GM21528 (cell line): ENCODE measurements around the gene PCNX2.

Source experiments
- ATAC-seq: cut with Tn5 transposase; IDR thresholded peaks from one replicate; pipeline ENCODE4 v1.9.1; 2021; ENCODE audit warnings: mild to moderate bottlenecking, moderate library complexity; ENCODE audit not compliant: unreplicated experiment, low FRiP score

Gene PCNX2

DNA sequence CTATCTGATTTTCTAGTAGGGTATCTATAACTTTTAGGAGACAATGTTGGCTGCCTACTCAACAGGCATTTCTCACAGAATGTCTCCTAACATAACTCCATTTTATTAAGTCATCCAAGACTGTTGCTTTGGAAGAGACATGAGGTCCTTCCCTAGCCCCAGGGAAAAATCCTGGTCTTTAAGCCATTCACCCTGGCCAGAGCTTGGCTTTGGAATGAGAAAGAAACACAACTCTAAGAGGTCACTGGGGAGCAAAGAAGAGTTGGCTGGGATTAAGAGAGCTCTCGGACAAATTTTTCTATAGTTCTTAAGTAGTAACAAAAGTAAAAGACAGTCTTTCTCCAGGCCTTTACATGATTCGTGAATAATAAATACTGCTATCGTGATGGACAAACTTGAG is 57.9 kb downstream of the PCNX2 start:
- ATAC-seq, result no peak

DNA sequence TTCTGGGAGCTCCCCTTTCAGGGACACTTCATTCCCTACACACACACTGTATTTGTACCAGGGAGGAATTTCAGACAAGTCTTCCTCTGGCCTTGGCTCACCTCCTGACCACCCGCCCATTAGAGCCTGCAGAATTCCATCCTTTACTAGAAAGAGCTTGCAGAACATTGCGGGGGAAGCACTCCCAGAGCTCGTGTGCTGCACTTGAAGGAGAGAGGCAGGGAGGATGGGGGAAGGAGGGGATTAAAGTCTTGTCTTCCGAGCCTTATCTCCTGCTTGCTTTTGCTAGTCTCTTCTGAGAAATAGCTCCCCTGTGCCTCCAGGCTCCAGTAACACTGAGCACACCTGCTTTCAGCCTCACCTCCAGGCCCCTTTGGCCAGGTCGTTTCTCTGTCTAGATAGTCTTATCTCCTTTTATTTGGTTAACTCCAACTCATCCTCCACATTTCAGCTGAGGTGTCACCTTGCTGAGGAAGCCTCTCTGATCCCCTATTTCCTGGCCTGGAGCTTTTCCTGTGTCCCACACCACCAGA is 62.0 kb downstream of the PCNX2 start:
- no peak for ATAC-seq

DNA sequence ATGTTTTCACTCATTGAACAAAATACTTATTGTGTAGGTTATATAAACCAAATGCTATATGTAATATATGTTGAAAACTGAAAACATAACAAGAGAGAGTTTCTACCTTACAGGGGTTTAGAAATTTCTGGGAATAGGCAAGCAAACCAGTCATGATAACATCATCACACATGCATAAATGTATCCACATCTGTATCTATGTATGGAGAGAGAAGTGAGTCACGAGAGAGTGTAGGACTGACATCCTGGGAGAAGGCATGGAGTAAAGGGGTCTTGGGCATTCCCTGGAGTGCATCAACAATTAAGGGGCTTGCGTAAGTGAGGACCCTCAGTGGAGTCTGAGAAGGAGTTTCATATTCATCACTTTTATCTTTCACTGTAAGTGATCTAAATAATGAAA is 65.5 kb downstream of the PCNX2 start:
- ATAC-seq, result no peak

DNA sequence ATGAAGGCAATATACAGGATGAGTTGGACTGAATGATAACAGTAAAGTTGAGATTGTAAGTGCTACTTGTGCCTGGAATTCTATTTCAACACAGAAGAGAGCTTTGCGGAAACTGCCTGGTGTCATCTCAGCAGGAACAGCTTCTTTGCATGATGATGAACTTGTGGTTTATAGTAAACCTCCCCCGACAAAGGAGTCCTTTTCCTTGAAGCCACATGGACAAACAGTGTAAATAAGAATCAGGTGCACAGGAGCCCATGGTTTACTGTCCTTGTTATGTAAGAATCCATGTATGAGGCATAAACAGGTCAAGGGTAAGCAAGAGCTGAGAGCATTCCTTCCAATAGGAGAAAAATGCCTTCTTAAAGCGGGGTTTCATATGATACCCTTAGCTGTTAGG is 66.2 kb downstream of the PCNX2 start:
- ATAC-seq, result no peak

DNA sequence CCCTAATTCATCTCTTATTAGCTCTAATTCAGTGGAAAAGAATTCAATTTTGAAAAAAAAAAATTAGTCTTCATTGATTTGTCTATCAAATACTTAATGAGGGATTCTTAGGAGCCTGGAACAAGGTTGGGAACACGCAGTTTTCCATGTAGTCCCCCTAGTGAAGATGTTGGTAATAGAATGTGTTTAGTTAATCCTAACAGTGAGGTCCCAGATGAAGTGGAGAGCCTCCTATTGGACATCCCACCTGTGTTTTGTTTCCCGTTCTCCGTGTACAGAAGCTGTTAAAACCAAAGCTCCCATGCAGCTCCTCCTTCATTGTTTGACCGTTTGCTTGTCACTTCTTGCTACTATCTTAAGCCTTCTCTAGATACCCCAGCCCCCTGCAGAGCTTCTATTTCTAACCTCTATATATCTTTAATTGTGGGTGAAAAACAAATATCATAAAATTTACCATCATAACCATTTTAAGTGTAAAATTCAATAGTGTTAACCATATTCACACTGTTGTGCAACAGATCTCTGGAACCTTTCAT is 67.5 kb downstream of the PCNX2 start:
- ATAC-seq, result no peak

DNA sequence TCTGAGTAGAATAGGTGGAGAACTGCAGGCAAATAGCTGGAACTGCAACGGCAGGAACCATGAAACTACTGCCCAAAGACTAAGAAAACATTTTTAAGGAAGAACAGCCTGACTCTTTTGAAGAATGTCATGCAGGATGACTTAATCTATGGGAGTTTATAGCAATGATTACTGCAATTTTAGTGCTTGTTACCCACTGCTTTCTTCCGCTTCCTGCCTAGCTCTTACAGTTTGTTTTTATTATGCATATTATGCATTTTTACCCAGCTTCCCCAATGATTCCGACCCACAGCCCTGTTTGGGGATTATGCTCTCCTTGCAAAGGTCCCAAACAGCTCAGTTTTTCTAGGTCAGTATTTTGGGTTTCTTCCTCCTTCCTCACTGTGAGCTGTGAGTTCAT is 71.2 kb downstream of the PCNX2 start:
- ATAC-seq, result no peak

DNA sequence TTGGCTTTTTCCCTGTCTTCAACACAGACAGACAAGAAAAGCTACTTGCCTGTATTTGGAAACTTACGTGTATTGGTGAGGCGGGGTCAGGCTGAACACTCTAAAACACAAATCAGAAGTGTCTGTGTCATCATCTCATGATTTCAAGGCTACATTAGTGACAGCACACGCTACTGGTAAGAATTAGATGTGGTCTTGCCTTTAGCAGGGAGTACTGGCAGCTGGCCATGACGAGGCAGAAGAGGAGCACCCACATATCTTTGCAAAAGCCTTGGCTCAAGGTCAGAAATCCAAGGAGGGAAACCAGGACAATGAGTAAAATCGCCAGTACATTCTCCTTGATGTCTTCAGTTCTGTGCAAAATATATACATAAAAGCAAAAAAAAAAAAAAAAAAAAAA is 77.7 kb downstream of the PCNX2 start:
- ATAC-seq, result no peak

DNA sequence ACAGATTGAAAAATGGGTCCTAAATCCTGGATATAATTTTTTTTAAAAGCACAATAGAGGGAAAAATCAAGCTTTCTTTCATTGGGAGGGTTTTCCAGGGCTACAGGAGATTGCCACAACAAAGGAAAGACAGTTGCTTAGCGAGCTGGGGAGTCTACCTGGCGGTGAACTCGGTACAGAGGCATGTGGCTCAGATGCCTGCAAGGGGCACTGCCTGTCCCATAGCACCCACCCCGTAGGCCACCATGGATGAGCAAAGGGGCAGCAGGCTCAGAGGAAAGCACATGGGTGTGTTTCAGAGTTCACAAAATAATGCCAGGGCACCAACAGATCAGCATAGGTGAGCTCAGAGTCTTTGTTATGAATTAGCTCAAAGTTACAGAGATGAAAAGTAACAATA is 79.5 kb downstream of the PCNX2 start:
- no peak for ATAC-seq

DNA sequence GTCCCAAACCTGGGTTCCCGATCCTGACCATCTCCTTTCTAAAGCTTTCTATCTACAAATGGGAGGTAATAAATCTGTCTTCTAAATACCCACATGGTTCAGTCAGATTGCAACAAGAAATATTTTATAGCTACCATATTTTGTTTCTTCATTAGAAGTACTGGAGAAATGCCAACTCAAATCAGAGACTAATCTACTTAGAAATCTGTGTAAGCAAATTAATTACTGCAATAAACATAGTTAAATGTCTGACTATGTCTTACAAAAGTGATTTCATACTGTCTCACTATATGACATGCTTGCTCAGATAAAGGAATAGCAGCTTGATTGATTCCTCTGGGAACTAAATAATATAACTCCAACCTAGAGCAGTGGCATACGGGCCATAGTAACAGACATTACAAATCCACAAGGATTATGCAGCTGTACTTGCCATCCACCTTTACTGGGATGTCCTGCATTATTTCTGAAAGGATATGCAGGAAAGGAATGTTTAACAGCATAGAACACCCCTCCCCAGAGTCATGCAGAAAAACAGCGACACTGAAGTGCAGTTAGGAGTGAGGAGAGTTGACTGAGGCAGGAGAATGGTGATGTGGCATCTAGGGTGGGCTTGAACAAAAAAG is 80.3 kb downstream of the PCNX2 start:
- ATAC-seq, result no peak

DNA sequence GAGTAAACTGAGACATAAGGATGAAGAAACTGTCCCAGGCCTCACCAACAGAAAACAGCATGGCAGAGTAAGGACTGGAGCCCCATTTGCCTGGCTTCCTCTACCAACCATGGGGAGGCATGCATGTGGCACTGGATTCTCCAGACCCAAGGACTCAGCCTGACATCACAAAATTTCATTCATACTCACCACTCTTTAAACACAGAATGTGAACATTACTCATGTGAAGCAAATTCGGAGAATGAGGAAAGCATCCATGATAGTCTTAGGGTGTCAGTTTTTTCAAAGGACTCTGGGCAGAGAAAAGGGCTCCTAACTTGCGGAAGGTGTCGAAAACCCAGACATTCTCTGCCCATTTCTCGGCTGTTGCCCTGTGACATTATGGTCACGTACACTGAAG is 83.9 kb downstream of the PCNX2 start:
- ATAC-seq, result no peak

DNA sequence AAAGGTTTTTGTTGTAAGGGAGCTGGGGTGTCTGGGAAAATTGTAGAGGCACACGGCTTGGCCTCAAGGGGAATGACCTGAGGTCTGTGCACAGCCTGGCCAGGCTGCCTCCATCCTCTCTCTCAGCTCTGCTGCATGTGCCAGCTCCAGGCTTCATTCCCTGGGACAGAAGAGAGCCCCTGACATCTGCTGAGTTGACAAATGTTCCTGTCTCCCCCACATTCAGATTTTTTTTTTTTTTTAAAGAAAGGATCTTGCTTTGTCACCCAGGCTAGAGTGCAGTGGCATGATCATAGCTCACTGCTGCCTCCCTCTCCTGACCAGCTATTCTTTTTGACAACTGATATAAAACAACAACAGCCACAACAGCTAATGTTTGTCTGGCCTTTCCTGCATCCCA is 84.4 kb downstream of the PCNX2 start:
- ATAC-seq, result no peak

DNA sequence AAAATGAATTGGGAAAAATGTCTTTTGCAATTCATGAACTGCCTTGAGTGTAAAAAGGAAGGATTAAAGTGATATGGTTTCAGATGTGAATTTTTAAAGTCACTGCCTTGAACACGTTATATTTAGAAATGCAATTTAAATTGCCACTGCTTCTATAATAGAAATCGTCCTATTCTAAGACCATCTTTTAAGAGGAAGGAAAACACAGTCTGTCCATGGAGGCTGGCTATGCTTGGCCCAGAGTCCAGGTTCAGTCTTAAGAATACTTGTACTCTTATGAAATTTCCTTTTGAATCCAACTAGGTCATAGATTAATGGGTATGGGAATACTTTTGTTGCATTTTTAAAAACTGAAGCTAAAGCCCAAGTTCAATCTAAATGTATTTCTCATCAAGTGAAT is 86.0 kb downstream of the PCNX2 start:
- no peak for ATAC-seq

DNA sequence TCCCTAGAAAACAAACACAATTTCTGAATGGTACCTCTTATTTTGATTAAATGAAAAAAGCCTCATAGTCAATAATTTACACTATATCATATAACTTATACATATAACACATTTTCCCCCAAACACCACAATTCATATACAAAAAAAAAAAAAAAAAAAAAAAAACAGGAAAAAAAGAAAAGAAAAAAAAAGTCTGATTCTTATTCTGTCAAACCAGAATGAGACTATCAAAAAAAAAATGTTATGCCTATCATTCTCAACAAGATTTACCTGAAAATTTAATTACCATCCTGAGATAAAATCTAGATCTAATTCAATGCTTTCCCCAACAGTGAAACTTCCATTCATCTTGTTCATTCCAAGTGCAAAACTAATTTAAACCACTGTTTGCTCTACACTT is 86.8 kb downstream of the PCNX2 start:
- no peak for ATAC-seq

DNA sequence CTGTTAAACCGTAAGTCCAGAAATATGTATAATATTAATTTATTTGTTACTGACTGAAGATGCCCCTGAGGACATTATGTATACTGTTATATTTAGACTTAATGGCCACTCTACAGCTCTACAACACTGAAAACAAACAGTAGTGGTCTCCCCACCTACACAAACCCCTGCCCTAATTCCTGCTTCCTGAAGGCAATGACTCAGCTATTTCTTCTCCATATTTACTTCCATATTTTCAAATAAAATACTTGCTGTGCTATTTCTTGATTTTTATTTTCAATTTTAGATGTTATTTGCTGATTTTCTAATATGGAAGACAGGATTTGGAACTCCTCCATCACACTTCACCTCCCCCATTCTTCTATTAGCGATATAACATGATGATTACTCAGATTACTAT is 97.6 kb downstream of the PCNX2 start:
- no peak for ATAC-seq

DNA sequence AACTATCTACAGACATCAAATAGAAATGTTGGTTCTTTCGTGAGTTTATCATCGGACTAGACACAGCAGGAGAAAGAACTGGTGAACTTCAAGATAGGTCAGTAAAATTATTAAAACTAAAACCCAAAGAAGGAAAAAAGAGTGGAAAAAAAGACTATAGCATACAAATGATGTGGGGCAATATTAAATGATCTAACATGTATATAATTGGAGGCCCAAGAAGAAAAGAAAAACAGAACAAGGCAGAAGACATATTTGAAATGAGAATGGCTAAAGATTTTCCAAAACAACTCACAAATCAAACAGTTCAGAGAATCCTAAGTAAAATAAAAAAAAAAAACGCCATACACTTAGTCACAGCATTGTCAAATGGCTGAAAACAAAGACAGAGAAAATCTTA is 101.8 kb downstream of the PCNX2 start:
- no peak for ATAC-seq

DNA sequence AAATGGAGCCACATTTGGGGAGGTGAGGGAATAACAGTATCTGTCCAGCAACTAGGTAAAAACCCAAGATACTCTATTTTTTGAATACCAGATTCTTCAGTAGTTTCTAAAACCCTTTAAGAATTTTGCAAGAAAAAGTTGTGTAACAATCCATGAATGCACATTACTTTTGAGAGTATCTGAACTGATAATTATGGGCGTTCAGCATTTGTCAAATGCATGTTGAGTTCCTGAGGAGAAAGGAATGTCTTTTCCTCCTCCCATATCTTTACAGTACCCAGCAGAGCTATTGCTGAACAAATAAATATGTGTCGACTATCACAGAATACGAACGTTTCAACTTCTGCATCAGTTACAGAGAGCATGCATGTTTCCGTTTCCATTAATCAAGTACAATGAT is 104.5 kb downstream of the PCNX2 start:
- no peak for ATAC-seq

DNA sequence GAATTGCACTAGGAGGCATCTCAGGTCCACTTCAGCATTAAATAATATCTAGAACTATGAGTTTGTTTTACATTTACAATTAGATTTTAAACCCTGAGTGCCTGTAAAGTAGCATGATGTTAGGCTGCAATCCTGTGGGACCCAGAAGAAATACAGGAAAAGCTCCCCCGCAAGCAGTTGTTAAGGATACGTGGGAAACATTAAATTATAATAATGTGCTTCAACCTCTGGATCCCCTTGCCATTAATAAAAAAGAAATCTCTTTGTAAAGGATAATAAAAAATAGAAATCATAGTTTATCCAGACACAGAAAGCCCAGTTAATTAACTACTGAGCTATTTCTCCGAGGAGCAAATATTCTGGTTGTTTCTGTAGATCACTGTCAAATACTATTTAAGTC is 106.0 kb downstream of the PCNX2 start:
- ATAC-seq, result no peak

DNA sequence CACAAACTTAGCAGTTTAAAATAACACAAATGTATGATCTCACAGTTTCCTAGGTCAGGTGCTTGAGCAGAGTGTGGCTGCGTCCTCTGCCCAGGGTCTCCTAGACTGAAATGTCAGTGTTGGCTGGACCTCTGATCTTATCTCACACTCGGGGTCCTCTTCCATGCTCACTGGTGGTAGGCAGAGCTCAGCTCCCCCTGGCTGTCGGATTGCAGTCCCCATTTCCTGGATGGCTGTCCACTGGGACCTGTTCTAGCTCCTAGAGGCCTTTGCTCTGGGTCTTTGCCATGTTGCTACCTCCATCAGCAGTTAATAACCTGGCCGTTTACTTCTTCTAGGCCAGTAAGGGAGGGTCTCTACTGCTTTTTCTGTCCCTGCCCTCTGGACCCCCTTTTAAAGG is 107.5 kb downstream of the PCNX2 start:
- ATAC-seq, result no peak

DNA sequence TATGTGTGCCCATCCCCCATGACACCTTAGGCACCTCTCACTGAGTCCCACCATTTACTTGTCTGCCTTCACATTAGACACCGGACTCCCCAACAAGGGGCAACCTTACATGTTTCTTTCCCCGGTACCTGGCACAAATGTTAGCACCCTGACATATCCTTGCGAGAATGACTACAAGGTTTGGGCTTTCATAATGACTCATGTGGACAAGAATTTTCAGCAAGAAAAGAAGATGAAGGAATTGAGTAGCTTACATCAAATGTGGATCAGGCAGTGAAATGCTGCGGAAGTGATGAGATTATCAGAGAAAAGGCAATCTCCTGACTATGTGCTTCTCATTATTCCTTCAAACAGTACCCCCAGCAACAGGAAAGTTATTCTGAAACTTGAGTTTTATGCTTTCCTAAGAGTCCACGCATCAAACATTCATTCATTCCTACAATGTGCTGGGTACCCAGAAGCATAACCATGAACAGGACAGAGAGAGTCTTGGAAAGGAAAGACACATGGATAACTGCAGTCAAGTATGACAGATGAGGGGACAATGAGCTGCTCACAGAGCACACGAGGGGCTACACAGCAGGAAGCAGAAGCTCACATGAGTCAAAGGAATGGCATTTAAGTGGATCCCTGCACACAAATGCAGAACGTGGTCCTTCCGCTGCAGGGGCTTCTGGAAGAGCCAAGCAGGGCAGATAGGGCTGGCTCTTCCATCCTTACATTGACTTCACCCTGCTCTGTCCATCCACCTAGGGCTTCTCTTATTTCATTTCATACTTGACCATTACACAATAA is 112.1 kb downstream of the PCNX2 start:
- ATAC-seq, result no peak

DNA sequence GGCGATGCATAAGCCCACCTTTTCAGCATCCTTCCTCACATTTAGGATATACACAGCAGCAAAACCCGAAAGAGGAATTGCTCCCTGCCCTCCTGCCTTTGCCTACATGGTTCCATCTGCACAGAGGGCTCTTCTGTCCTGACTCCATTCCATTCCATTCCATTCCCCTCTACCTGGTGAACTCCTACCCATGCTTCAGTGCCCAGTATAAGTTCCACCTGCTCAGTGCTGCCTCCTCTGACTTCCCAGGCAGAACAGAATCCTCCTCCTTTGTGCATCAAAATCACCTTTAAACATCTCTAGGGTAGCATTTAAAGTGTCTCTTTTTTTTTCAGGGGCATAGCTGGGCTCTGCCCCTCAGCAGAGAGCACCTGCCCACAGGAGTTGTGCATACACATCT is 112.9 kb downstream of the PCNX2 start:
- ATAC-seq, result no peak

DNA sequence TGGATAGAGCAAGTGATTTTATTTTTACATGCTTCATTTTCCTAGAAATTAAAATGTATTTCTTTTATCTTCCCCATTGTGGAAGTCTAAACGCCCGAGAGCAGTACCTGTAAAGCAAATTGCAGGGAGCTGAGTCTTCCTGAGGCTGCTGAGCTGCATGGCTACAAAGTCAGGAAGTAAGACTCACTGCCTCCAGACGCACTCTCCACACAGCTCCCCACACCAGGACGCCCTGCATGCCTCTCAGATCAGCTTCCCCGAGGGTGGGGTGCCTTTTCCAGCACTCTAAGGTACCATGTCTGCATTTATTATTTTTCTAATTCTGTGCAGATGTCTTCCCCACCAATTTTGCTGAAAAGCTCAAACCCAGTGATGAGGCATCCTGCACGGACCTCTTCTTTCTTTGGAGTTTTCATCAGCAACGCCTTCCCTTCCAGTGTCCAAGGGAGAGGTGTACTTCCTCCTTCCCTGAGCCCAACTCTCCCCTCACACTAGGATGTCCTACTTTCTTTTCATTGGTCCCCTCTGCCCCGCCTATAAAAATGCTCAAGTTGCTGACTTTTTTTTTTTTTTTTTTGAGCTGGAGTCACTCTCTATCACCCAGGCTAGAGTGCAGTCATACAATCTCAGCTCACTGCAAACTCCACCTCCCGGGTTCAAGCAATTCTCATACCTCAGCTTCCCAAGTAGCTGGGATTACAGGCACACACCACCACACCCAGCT is 114.7 kb downstream of the PCNX2 start:
- no peak for ATAC-seq
